SK-N-SH (cell line): Measurements from ENCODE around the gene WHAMM. TPM values are rescaled to one million over a fixed set of nuclear protein-coding genes. Genes with fewer than 3 reads are reported as not detected.

ENCODE experiments used
- CTCF ChIA-PET: fragments of 300-600, 350-600 bp; formaldehyde crosslinking; extraction: SDS; loops from one replicate; lab custom pipeline; 2021; lab: Yijun Ruan, JAX
- POLR2A ChIA-PET: fragments of 350-600 bp; sonication (Branson Sonifier 250); formaldehyde crosslinking; extraction: SDS; loops from one replicate; lab custom pipeline; 2020; ENCODE audit warnings: antibody characterized with exemption, inconsistent platforms; lab: Yijun Ruan, JAX
- DNase-seq: peaks from one replicate; pipeline ENCODE4 v3.0.0; 2012
- H2AFZ ChIP-seq: fragments of 200-600 bp; sonication (generic); 2 replicates; pipeline ENCODE4 v1.8.1; 2016; ENCODE audit warnings: antibody characterized with exemption, mild to moderate bottlenecking, low read depth
- H3F3A ChIP-seq: fragments of 200-600 bp; sonication (generic); replicated peaks from 2 replicates; pipeline ENCODE3; 2016; ENCODE audit warnings: antibody characterized with exemption, mild to moderate bottlenecking; ENCODE audit not compliant: insufficient read depth
- H3K27ac ChIP-seq, 2 experiments: fragments of 200-500 bp in 1 of 2; fragments of 200-600 bp in 1 of 2; sonication (Bioruptor generic) in 1 of 2; sonication (generic), shearing (Covaris generic) in 1 of 2; 2 replicates each; pipeline versions ENCODE4 v1.5.1 to v1.6.1; 2014 to 2016; ENCODE audit warnings: low read depth in 2 of 2, inconsistent platforms in 1 of 2, low read length in 1 of 2, mild to moderate bottlenecking in 1 of 2, mixed read lengths in 1 of 2
- H3K27me3 ChIP-seq: fragments of 200-600 bp; sonication (generic), shearing (Covaris generic); 2 replicates; pipeline ENCODE4 v1.6.1; 2016; ENCODE audit warnings: mixed run types; ENCODE audit not compliant: insufficient read depth
- H3K36me3 ChIP-seq, 2 experiments: fragments of 200-500 bp in 1 of 2; fragments of 200-600 bp in 1 of 2; sonication (Bioruptor generic) in 1 of 2; sonication (generic) in 1 of 2; replicated peaks in 1 of 2; 2 replicates each; pipeline versions ENCODE3 to v1.5.1; 2014 to 2016; ENCODE audit warnings: low read length in 1 of 2, mild to moderate bottlenecking in 1 of 2; ENCODE audit not compliant: insufficient read depth in 2 of 2, control insufficient read depth in 1 of 2
- H3K4me1 ChIP-seq, 2 experiments: fragments of 200-500 bp in 1 of 2; fragments of 200-600 bp in 1 of 2; sonication (Bioruptor generic) in 1 of 2; sonication (generic), shearing (Covaris generic) in 1 of 2; 2 replicates each; pipeline versions ENCODE4 v1.5.1 to v1.6.1; 2014 to 2016; ENCODE audit warnings: low read depth in 1 of 2, low read length in 1 of 2, mixed run types in 1 of 2; ENCODE audit not compliant: insufficient read depth in 2 of 2, control insufficient read depth in 1 of 2
- H3K4me2 ChIP-seq: fragments of 200-600 bp; sonication (generic), shearing (Covaris generic); 2 replicates; pipeline ENCODE4 v1.6.1; 2017; ENCODE audit warnings: mixed run types
- H3K4me3 ChIP-seq, 2 experiments: fragments of 200-500 bp in 1 of 2; fragments of 200-600 bp in 1 of 2; sonication (Bioruptor generic) in 1 of 2; sonication (generic), shearing (Covaris generic) in 1 of 2; 2 replicates each; pipeline versions ENCODE4 v1.5.1 to v1.8.1; 2014 to 2016; ENCODE audit warnings: low read depth in 2 of 2, inconsistent platforms in 1 of 2, low read length in 1 of 2, mild to moderate bottlenecking in 1 of 2, mixed read lengths in 1 of 2, moderate library complexity in 1 of 2
- H3K79me2 ChIP-seq: fragments of 200-600 bp; sonication (generic); 2 replicates; pipeline ENCODE4 v1.8.1; 2017; ENCODE audit warnings: mild to moderate bottlenecking; ENCODE audit not compliant: insufficient read depth
- H3K9ac ChIP-seq: fragments of 200-600 bp; sonication (generic); 2 replicates; pipeline ENCODE4 v1.6.1; 2017; ENCODE audit warnings: mixed run types
- H3K9me2 ChIP-seq: fragments of 200-600 bp; sonication (generic); 2 replicates; pipeline ENCODE4 v1.6.1; 2017; ENCODE audit warnings: mixed run types
- H3K9me3 ChIP-seq: fragments of 200-600 bp; sonication (generic); 2 replicates; pipeline ENCODE4 v1.6.1; 2017; ENCODE audit warnings: mixed run types, mild to moderate bottlenecking, moderate library complexity
- H4K20me1 ChIP-seq: fragments of 200-600 bp; sonication (generic); 2 replicates; pipeline ENCODE4 v1.6.1; 2017; ENCODE audit warnings: mild to moderate bottlenecking, mixed run types; ENCODE audit not compliant: insufficient read depth
- CHD2 ChIP-seq: fragments of 150-350 bp; IDR thresholded peaks from 2 replicates; pipeline ENCODE4 v1.6.1; 2018; ENCODE audit warnings: low read length; ENCODE audit not compliant: partially characterized antibody
- CTCF ChIP-seq: fragments of 200-600 bp; sonication (generic); IDR thresholded peaks from 2 replicates; pipeline ENCODE4 v1.6.1; 2017; ENCODE audit warnings: antibody characterized with exemption, mild to moderate bottlenecking, moderate library complexity
- EP300 ChIP-seq, 2 experiments: IDR thresholded peaks; 2 replicates each; pipeline versions ENCODE4 v1.4.0 to v1.6.1; 2012; ENCODE audit warnings: borderline replicate concordance in 1 of 2, low read depth in 1 of 2, low read length in 1 of 2
- FOXM1 ChIP-seq: IDR thresholded peaks from 2 replicates; pipeline ENCODE4 v1.4.0; 2012; ENCODE audit warnings: low read depth, mild to moderate bottlenecking
- GATA2 ChIP-seq: sonication (generic); formaldehyde crosslinking; IDR thresholded peaks from 2 replicates; pipeline ENCODE4 v1.5.0; 2020; ENCODE audit warnings: mild to moderate bottlenecking, missing genetic modification reagents
- JUND ChIP-seq: IDR thresholded peaks from 2 replicates; pipeline ENCODE4 v1.4.0; 2012
- MEF2A ChIP-seq: IDR thresholded peaks from 2 replicates; pipeline ENCODE4 v1.4.0; 2012; ENCODE audit warnings: low read depth, borderline replicate concordance
- MXI1 ChIP-seq: IDR thresholded peaks from 2 replicates; pipeline ENCODE4 v1.6.1; 2012; ENCODE audit warnings: mild to moderate bottlenecking, low read depth, low read length, improper control_type of control experiment
- NRF1 ChIP-seq: IDR thresholded peaks from 2 replicates; pipeline ENCODE4 v1.6.1; 2012; ENCODE audit warnings: low read depth, mild to moderate bottlenecking, low read length
- PBX3 ChIP-seq: IDR thresholded peaks from 2 replicates; pipeline ENCODE4; 2012
- POLR2AphosphoS5 ChIP-seq: IDR thresholded peaks from 2 replicates; pipeline ENCODE4 v1.6.1; 2012; ENCODE audit warnings: low read depth, low read length
- RAD21 ChIP-seq: IDR thresholded peaks from 2 replicates; pipeline ENCODE4 v1.6.1; 2012; ENCODE audit warnings: mild to moderate bottlenecking, low read length
- RCOR1 ChIP-seq: fragments of 150-350 bp; IDR thresholded peaks from 2 replicates; pipeline ENCODE4 v1.6.1; 2017; ENCODE audit warnings: antibody characterized with exemption, low read length
- REST ChIP-seq: IDR thresholded peaks from 2 replicates; pipeline ENCODE4 v1.6.1; 2012; ENCODE audit warnings: mild to moderate bottlenecking, low read depth, low read length, moderate library complexity
- RFX5 ChIP-seq: IDR thresholded peaks from 2 replicates; pipeline ENCODE4 v1.6.1; 2012; ENCODE audit warnings: mild to moderate bottlenecking, improper control_type of control experiment, low read length
- SIN3A ChIP-seq: IDR thresholded peaks from 2 replicates; pipeline ENCODE4 v1.6.1; 2012; ENCODE audit warnings: low read depth, mild to moderate bottlenecking, low read length, moderate library complexity, borderline replicate concordance
- TAF1 ChIP-seq: IDR thresholded peaks from 2 replicates; pipeline ENCODE4 v1.6.1; 2012; ENCODE audit warnings: low read depth, mild to moderate bottlenecking, low read length, moderate library complexity, borderline replicate concordance
- TEAD4 ChIP-seq: IDR thresholded peaks from 2 replicates; pipeline ENCODE4 v1.4.0; 2012; ENCODE audit warnings: mild to moderate bottlenecking, borderline replicate concordance; ENCODE audit not compliant: insufficient read depth
- USF1 ChIP-seq: IDR thresholded peaks from 2 replicates; pipeline ENCODE4 v1.4.0; 2012; ENCODE audit warnings: low read depth, borderline replicate concordance
- YY1 ChIP-seq: IDR thresholded peaks from 2 replicates; pipeline ENCODE4 v1.4.0; 2012; ENCODE audit warnings: low read depth, mild to moderate bottlenecking
- WGBS: methylation state at CpG from one replicate; pipeline ENCODE4 v1.1.6; 2017; ENCODE audit warnings: low lambda C conversion rate; 5-methylcytosine and 5-hydroxymethylcytosine counted together
- polyA plus RNA-seq, 3 experiments: library from polyadenylated mRNA; depleted of rRNA; stranded (reverse); fragments of >200 nt; gene quantifications; 2 replicates each; pipeline ENCODE4 v1.2.3, GENCODE V29; 2012
- TF ChIP-seq, protein P1 (sequence below): fragments of 150-350 bp; IDR thresholded peaks from 2 replicates; pipeline ENCODE4 v1.6.1; 2016; ENCODE audit warnings: mild to moderate bottlenecking, low read depth, low read length

Gene WHAMM
- polyA plus RNA-seq, 1 of the 3 experiments (the other 2 are of a cell fraction) = 2.3 TPM

DNA sequence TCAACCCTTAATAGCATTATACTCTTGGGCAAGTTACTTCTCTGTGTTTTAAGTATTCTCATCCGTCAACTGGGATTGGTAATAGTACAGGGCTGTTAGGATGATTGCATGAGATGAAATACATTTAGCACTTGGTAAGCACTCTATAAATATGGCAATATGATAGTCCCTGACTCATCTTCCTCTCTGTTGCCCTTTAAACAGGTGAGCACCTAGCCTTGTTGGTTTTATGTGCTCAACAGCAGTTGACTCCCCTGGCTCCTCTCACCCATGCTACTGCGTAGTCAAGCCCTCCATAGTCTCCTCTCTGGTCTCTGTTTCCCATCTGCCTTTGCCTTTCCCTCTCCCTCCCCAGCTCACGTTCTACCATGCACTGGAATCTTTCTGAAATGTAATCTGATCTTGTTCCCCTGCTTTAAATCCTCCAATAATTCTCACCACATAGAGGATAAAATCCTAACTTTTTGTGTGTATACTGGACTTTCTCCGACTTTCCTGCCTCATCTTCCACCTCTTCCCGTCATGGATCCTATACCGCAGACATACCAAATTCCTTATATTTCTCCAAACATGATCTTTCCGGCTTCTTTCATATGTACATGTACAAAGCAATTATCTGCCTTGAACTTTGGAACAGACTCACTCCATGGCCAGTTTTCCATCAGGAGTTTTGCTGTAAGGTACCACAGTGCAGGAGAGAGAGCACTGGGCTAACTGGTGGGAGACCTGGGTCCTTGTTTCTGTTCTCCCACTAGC lies 45.9 kb upstream of the WHAMM start (continued):
- TF ChIP-seq CTCF = no peak
- no peak for TF ChIP-seq MEF2A
- no peak for TF ChIP-seq RCOR1
- TF ChIP-seq POLR2AphosphoS5 = no peak

DNA sequence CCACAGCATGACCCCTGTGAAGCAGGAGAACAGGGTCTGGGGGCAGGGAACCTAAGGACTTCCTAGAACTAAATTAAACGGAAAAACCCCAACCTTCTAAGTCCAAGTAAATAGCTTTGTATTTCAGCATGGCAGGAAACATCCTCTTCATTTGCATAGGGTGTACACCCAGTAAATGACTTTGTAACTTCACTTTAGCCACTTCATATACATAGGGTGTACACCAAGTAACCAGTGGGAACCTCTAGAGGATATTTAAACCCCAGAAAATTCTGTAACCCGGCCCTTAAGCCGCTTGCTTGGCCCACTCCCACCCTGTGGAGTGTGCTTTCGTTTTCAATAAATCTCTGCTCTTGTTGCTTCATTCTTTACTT lies 45.3 kb upstream of the WHAMM start:
- no peak overlapping the region for H3K27ac ChIP-seq
- H3K9ac ChIP-seq = no peak overlapping the region
- WGBS = 89% methylated on average over 4 of the region's 4 CpGs
- no peaks in the 10 kb centered on the region for H3K27me3 ChIP-seq
- H3K9me3 ChIP-seq = no peaks in the 10 kb centered on the region
- peaks cover 4% of the 10 kb centered on the region; the same call in 1 of the 2 replicates for H3K79me2 ChIP-seq
- CTCF ChIA-PET = no interaction called here
- no peaks in the 10 kb centered on the region for H3F3A ChIP-seq
- no peak overlapping the region for H3K4me2 ChIP-seq
- peaks cover 9 to 27% of the 10 kb centered on the region in 2 experiments for H3K36me3 ChIP-seq
- POLR2A ChIA-PET = no interaction called here
- no peaks in the 10 kb centered on the region for H4K20me1 ChIP-seq
- H3K9me2 ChIP-seq = no peaks in the 10 kb centered on the region
- H3K4me3 ChIP-seq = no peak overlapping the region
- no peak overlapping the region for H2AFZ ChIP-seq
- DNase-seq = no peak
- H3K4me1 ChIP-seq = no peaks in the 10 kb centered on the region
- TF ChIP-seq SIN3A (no peak), CTCF (no peak), TEAD4 (no peak), YY1 (no peak), MXI1 (no peak), FOXM1 (no peak), EP300 (IDR thresholded peaks at IDR 0.05; ENCODE audit: borderline replicate concordance in 1 of 2, low read depth in 1 of 2, low read length in 1 of 2) (no peak), GATA2 (CRISPR knock-in tag) (no peak), USF1 (no peak), PBX3 (no peak), TAF1 (no peak), NRF1 (no peak), CHD2 (no peak), RFX5 (no peak), REST (no peak), RAD21 (no peak), JUND (no peak)
- TF ChIP-seq, protein P1, sequence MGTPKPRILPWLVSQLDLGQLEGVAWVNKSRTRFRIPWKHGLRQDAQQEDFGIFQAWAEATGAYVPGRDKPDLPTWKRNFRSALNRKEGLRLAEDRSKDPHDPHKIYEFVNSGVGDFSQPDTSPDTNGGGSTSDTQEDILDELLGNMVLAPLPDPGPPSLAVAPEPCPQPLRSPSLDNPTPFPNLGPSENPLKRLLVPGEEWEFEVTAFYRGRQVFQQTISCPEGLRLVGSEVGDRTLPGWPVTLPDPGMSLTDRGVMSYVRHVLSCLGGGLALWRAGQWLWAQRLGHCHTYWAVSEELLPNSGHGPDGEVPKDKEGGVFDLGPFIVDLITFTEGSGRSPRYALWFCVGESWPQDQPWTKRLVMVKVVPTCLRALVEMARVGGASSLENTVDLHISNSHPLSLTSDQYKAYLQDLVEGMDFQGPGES = no peak
